Stomach smooth muscle (tissue), 2 donors: ENCODE data around the gene ENO3.

Source experiments
- H3K27ac ChIP-seq: one replicate; pipeline ENCODE4 v1.7.0; 2013; ENCODE audit warnings: mild to moderate bottlenecking, low read length, inconsistent platforms
- H3K27me3 ChIP-seq, 2 donors: one replicate each; pipeline ENCODE4 v1.7.0; 2013; ENCODE audit warnings: low read length in 2 of 2; ENCODE audit not compliant: insufficient read depth in 2 of 2, control insufficient read depth in 1 of 2
- H3K36me3 ChIP-seq, 2 donors: one replicate each; pipeline ENCODE4 v1.7.0; 2013; ENCODE audit warnings: low read length in 2 of 2; ENCODE audit not compliant: control insufficient read depth in 2 of 2, insufficient read depth in 2 of 2
- H3K4me1 ChIP-seq: one replicate; pipeline ENCODE4 v1.7.0; 2013; ENCODE audit warnings: low read length; ENCODE audit not compliant: control insufficient read depth, insufficient read depth
- H3K4me3 ChIP-seq, 2 donors: one replicate each; pipeline ENCODE4 v1.7.0; 2013; ENCODE audit warnings: low read length in 2 of 2
- H3K9ac ChIP-seq, 2 donors: one replicate each; pipeline ENCODE4 v1.7.0; 2013; ENCODE audit warnings: low read length in 2 of 2, mild to moderate bottlenecking in 1 of 2
- H3K9me3 ChIP-seq, 2 donors: one replicate each; pipeline ENCODE4 v1.7.0; 2013; ENCODE audit warnings: low read length in 2 of 2; ENCODE audit not compliant: control insufficient read depth in 2 of 2
- donor health status: healthy.
- donor health status: Pancreatic carcinoma.

Gene ENO3

DNA sequence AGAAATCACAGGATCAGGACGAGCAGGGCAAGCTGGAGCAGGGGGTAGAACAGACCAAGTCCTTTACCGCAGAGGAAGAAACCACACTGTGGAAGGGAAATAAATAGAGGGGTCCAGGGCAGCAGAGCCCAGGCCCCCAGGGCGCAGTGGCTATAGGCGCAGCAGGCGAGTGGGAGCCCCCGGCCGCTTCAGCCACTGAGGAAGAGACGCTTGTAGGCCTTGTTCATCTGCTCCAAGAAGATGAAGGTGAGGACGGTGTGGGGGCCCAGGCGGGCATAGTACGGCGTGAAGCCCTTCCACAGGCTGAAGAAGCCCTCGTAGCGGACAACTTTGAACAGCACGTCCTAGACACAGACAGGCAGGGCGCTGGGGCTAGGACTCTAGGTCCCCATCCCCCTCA, 13.4 kb upstream of the ENO3 start:
- peaks cover 25% of the 10 kb centered on the region in 2 donors for H3K36me3 ChIP-seq
- H3K27ac ChIP-seq = peak overlapping the region; percentile 98
- no peaks in the 10 kb centered on the region for H3K27me3 ChIP-seq
- peaks cover 47% of the 10 kb centered on the region for H3K4me1 ChIP-seq
- H3K9ac ChIP-seq = no peak overlapping the region
- no peak overlapping the region for H3K4me3 ChIP-seq
- H3K9me3 ChIP-seq = no peaks in the 10 kb centered on the region

DNA sequence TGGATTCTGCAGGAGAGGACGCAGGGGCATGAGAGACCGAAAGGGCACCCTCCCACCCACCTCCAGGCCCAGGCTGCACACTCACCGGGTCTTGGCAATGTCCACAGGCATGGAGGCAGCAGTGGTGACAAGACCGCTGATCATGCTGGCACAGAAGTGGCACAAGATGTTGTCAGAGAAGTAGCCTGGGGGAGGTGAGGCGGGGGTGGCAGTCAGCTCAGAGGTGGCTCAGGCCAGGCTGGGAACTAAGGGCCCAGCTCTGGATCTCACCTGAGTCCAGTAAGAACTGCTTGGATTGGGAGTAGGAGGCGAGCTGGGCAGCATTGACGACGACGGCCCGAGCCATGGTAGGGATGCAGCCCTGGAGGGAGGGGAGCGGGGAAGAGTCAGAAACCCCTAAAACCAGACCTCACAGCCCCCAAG, 12.8 kb upstream of the ENO3 start:
- H3K4me1 ChIP-seq = peaks cover 47% of the 10 kb centered on the region
- peaks cover 30% of the 10 kb centered on the region in 2 donors for H3K36me3 ChIP-seq
- peak overlapping the region; percentile 98 for H3K27ac ChIP-seq
- no peaks in the 10 kb centered on the region for H3K9me3 ChIP-seq
- H3K4me3 ChIP-seq = peak overlapping the region in 1 of 2 donors; percentile 8
- H3K9ac ChIP-seq = peak overlapping the region; percentile 47 to 97
- no peaks in the 10 kb centered on the region for H3K27me3 ChIP-seq

DNA sequence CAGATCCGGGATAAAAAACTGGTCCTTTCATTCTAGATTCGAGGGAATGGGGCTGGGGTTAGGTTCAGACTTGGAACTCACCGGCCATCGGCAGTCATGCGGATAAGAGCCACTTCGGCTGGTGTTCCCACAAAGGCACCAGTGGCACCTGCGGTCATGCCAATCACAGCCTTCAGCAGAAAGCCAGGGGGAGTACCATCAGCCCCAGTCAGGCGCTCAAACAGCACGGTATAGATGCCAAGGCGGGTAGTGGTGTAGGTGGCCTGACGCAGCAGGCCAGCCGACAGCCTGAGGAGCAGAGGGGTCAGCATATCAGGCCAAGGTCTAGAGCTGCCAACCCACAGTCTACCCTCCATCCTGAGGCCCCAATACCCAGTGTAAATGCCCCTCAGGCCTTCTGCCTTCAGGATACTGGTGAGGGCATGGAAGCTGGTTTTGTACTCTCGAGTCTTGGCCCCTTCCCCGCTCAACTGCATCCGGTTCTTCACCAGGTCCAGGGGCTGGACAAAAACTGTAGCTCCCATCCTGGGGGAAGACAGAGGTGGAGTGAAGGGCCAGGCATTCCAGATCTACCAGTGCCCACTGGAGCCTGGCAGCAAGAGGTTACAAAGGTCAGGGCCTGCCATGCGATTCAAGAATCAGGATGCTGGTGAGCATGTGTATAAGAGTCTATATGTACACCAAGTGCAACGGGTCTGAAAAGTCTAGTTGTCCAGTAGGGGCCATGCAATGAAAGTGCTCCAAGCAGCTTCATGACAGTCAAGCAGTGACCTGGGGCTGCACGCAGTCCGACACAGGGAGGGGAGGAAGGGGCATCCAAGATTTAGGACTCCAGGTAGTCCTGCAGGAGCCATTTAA, 12.0 kb upstream of the ENO3 start:
- H3K4me1 ChIP-seq = peaks cover 46% of the 10 kb centered on the region
- peak overlapping the region; percentile 98 for H3K27ac ChIP-seq
- peaks cover 35 to 36% of the 10 kb centered on the region in 2 donors for H3K36me3 ChIP-seq
- H3K4me3 ChIP-seq = peak overlapping the region; percentile 82 to 94
- no peaks in the 10 kb centered on the region for H3K27me3 ChIP-seq
- peak overlapping the region; percentile 97 to 98 for H3K9ac ChIP-seq
- no peaks in the 10 kb centered on the region for H3K9me3 ChIP-seq

DNA sequence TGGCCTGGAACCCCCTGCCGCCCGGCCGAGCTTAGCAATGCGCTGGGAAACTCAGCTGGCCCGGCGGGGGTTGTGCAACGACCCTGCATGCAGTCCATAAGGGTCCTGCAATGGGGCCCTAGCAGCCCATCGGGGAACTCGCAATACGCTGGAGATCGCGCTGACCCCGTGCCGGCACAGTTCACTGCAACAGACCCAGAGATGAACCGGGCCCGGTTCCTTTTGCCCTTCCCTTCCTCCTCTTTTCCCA, 11.4 kb upstream of the ENO3 start:
- Histone ChIP-seq H3K4me1 (peaks cover 46% of the 10 kb centered on the region), H3K9me3 (no peaks in the 10 kb centered on the region), H3K9ac (peak overlapping the region; percentile 97 to 98), H3K27ac (peak overlapping the region; percentile 98), H3K27me3 (no peaks in the 10 kb centered on the region), H3K36me3 (peaks cover 40 to 41% of the 10 kb centered on the region in 2 donors), H3K4me3 (peak overlapping the region; percentile 82 to 94)

- Histone ChIP-seq H3K4me1 (peaks cover 51% of the 10 kb centered on the region), H3K9ac (peak within 1 kb of the TSS; percentile 97 to 98), H3K27me3 (no peaks in the 10 kb centered on the region), H3K4me3 (peak within 1 kb of the TSS; percentile 82 to 94), H3K9me3 (no peaks in the 10 kb centered on the region), H3K27ac (peak within 1 kb of the TSS; percentile 98), H3K36me3 (peaks cover 43 to 44% of the 10 kb centered on the region in 2 donors)
Measured at GRCh38 chr17:4939796-4940554, 10.9 kb upstream of the ENO3 start, which contains the start of the genes RNF167 and SLC25A11. RNF167 (plus strand) TSS chr17:4940268; CDS start chr17:4940910, 642 bp downstream. SLC25A11 (minus strand) TSS chr17:4940046; CDS start chr17:4939910, 136 bp downstream.

GRCh38 chr17:4940555-4941318, 10.2 kb upstream of the ENO3 start:
- H3K4me1 ChIP-seq = peaks cover 57% of the 10 kb centered on the region
- peaks cover 47 to 48% of the 10 kb centered on the region in 2 donors for H3K36me3 ChIP-seq
- H3K4me3 ChIP-seq = peak overlapping the region; percentile 82 to 94
- H3K9me3 ChIP-seq = no peaks in the 10 kb centered on the region
- H3K27ac ChIP-seq = peak overlapping the region; percentile 98
- H3K9ac ChIP-seq = peak overlapping the region; percentile 97 to 98
- no peaks in the 10 kb centered on the region for H3K27me3 ChIP-seq

- Histone ChIP-seq H3K36me3 (peaks cover 47 to 53% of the 10 kb centered on the region in 2 donors), H3K4me1 (peaks cover 62% of the 10 kb centered on the region), H3K27me3 (no peaks in the 10 kb centered on the region), H3K9me3 (no peaks in the 10 kb centered on the region), H3K9ac (peak overlapping the region; percentile 97 to 98), H3K4me3 (peak overlapping the region; percentile 82 to 94), H3K27ac (peak overlapping the region; percentile 98)
Measured at GRCh38 chr17:4941319-4941610, 9.7 kb upstream of the ENO3 start.

DNA sequence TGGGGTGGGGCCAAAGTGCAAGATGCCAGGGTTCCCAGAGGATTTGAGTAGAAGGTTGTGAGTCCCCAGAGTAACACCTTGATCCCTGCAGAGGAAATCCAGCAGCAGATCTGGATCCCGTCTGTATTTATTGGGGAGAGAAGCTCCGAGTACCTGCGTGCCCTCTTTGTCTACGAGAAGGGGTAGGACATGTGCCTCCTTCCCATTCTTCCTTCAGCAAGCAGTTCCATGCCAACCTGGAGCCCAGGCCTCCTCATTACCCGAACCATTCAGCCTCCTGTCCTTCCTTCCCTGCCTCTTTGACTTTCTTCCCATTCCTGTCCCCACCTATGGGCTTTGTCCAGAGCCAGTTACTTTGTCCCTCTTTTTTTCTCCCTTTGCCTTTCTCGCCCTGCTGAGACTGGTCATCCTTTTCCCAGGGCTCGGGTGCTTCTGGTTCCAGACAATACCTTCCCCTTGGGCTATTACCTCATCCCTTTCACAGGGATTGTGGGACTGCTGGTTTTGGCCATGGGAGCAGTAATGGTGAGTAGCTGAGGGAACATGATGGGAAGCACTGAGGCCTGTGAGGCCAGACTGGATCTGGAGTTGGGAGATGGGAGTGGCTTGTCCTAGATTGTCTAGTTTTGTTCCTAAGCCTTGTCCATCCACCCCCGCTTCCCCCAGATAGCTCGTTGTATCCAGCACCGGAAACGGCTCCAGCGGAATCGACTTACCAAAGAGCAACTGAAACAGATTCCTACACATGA, 8.0 kb upstream of the ENO3 start:
- peaks cover 34 to 44% of the 10 kb centered on the region in 2 donors for H3K36me3 ChIP-seq
- H3K4me3 ChIP-seq = no peak overlapping the region
- no peaks in the 10 kb centered on the region for H3K27me3 ChIP-seq
- H3K9me3 ChIP-seq = no peaks in the 10 kb centered on the region
- H3K4me1 ChIP-seq = peaks cover 66% of the 10 kb centered on the region
- H3K27ac ChIP-seq = peak overlapping the region; percentile 18
- H3K9ac ChIP-seq = peak overlapping the region in 1 of 2 donors; percentile 42

DNA sequence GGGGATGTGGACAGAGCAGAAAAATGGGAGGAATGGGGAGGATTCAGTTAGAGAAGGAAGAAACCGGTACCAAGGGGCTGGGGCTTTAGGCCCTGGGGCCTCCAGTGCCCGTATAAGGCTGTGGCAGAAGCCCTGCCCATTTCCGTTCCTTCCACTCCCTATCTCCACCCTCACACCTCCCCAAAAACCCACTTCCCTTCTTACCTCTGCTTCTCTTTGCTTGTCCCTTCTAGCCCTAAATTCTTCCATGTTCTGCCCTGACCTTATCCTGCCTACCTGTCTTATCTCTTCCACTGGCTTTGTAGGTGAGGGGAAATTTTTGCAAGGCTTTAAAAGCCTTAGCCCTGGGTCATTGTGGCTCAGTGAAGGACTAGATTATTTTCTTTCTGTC, 6.8 kb upstream of the ENO3 start:
- no peaks in the 10 kb centered on the region for H3K27me3 ChIP-seq
- peak overlapping the region in 1 of 2 donors; percentile 32 for H3K9ac ChIP-seq
- H3K4me1 ChIP-seq = peaks cover 54% of the 10 kb centered on the region
- H3K36me3 ChIP-seq = peaks cover 32 to 37% of the 10 kb centered on the region in 2 donors
- no peaks in the 10 kb centered on the region for H3K9me3 ChIP-seq
- no peak overlapping the region for H3K4me3 ChIP-seq
- peak overlapping the region; percentile 75 for H3K27ac ChIP-seq
